GM12875 (cell line): ENCODE data around the gene LAMA2.

Experiments
- H3K4me3 ChIP-seq: one replicate; pipeline ENCODE4 v1.5.1; 2011; ENCODE audit warnings: low read depth, low read length, control low read depth
- CTCF ChIP-seq: IDR thresholded peaks from 2 replicates; pipeline ENCODE4 v1.5.1; 2011; ENCODE audit warnings: low read depth, mild to moderate bottlenecking, control low read depth, inconsistent platforms, low read length, moderate library complexity, borderline replicate concordance; ENCODE audit not compliant: insufficient read depth

The LAMA2 gene

GRCh38 chr6:129494586-129494985 lies 611.6 kb downstream of the LAMA2 start:
- TF ChIP-seq CTCF = no peak
- no peak overlapping the region for H3K4me3 ChIP-seq

GRCh38 chr6:129495652-129496051 lies 612.7 kb downstream of the LAMA2 start:
- H3K4me3 ChIP-seq = no peak overlapping the region
- TF ChIP-seq CTCF = no peak

- no peak overlapping the region for H3K4me3 ChIP-seq
- TF ChIP-seq CTCF = no peak
Measured at GRCh38 chr6:129497481-129498441, 614.8 kb downstream of the LAMA2 start.

- no peak for TF ChIP-seq CTCF
- H3K4me3 ChIP-seq = no peak overlapping the region
Measured at GRCh38 chr6:129498541-129498940, 615.6 kb downstream of the LAMA2 start.

- no peak overlapping the region for H3K4me3 ChIP-seq
- TF ChIP-seq CTCF = 0 out of 2 replicates have a peak, but pooled peaks have one; percentile 18
Measured at GRCh38 chr6:129498950-129499842, 616.3 kb downstream of the LAMA2 start.

- no peak overlapping the region for H3K4me3 ChIP-seq
- TF ChIP-seq CTCF = no peak
Measured at GRCh38 chr6:129499843-129500219, 616.9 kb downstream of the LAMA2 start.
